D341Med (cell line): ENCODE measurements around the gene MINAR2.

Experiments
- DNase-seq: peaks from one replicate; pipeline ENCODE4 v3.0.0; 2012; ENCODE audit warnings: low spot score

The MINAR2 gene, protein sequence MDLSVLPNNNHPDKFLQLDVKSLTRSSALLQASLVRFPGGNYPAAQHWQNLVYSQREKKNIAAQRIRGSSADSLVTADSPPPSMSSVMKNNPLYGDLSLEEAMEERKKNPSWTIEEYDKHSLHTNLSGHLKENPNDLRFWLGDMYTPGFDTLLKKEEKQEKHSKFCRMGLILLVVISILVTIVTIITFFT

GRCh38 chr5:129747572-129748407 lies at the start of gene MINAR2:
Gene MINAR2 (plus strand): TSS chr5:129748094. CDS start chr5:129748191, 97 bp downstream.
- DNase-seq = no peak

- no peak for DNase-seq
Observed at GRCh38 chr5:129698661-129699060, 49.2 kb upstream of the MINAR2 start.

DNA sequence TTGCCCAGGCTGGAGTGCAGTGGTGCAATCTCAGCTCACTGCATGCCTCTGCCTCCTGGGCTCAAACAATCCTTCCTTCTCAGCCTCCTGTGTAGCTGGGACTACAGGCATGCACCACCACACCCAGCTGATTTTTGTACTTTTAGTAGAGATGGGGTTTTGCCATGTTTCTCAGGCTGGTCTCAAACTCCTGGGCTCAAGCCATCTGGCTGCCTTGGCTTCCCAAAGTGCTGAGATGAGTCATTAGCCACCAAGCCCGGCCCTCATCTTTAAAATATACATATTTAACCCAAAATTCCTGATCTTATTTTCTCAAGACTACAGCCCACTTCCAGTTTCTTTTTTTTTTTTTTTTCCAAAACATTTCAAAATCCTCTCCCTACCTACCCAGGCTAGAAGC lies 31.7 kb upstream of the MINAR2 start:
- DNase-seq = no peak

DNA sequence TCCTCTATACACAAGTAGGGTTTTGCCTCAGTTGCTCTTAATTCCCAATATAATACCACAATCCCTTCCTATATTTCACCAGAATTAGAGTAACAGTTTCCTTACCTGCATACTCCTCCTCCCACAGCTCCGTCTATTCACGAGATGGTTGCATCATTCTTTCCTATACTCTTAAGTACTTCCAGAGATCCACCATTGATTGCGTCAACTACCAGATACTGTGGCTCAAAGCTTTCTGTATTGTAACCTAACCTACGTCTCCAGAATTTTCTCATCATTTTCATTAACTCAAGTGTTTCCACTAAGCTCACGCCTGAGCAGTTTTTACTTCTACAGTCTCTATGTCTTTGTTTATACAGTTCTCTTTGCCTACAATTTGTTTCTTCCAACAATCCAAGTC lies 31.2 kb upstream of the MINAR2 start:
- DNase-seq = no peak

DNA sequence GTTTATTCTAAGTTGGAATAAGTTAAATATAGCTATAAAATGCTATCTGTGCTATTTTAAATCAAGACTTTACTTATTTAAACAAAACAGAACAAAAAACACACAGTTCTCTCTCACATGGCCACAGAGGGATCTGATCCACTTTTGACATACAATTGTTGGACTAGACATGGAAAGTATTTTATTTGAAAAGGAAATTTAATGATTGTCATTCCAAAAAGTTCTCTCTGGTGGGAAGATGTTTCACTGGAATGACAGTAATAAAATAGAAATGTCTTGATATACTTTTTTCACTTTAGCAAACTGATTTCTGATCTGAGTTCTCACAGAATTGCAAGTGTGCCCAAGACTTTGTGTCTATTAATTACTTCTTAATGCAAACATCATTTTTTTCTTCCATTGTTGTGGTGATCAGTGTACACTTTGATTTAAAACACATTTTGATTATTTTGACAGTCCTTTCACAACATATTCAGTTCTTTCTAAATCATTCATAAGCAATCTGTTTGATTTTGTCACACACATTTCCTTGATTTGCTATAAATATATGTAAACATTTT lies 30.1 kb upstream of the MINAR2 start:
- DNase-seq = no peak

DNA sequence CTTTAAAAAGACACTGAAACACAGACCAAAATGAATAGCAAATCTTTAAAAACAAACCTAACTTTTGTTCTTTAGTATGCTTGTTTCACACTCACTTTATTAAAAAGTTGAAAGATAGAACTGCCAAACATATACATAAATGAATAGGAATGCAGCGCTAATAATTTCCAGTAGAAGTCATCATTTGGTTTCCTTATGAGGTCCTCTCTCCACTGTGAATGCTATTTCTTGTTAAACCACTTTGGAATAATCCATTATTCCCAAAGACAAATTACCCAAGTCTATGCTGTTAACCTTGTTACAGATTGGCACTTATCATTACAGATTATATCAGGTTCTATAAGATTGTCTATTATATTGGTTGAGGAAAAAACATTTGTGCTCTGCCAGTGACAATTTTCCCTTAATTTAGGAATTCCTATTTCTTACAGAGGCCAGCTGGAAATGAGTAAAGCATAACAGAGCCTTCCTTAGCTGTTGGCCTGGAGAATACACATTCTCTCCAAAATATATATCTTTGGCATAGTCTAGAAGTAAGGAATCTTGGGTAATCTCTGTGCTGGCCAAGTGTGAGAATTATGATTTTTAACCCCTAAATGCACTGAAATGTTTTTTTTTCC lies 29.3 kb upstream of the MINAR2 start:
- no peak for DNase-seq

GRCh38 chr5:129724222-129724621 lies 23.7 kb upstream of the MINAR2 start:
- no peak for DNase-seq

DNA sequence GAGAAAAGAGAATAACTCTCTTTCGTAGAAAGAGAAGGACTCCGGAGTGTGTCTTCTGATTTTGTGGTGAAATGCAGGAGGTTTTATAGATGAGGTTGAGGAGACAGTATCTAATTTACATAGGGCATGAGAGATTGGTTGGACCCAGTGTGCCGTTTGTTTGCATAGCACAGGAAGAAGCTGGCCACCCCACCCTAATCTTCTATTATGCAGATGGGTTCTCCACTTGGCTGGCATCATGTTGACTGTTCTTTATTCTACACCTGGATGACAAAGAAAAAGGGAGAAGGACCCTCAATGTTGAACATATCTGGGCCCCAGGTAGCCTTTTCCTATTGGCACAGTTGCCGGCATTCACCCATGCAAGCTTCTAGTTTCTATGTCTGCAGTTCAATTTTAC lies 23.2 kb upstream of the MINAR2 start:
- no peak for DNase-seq

DNA sequence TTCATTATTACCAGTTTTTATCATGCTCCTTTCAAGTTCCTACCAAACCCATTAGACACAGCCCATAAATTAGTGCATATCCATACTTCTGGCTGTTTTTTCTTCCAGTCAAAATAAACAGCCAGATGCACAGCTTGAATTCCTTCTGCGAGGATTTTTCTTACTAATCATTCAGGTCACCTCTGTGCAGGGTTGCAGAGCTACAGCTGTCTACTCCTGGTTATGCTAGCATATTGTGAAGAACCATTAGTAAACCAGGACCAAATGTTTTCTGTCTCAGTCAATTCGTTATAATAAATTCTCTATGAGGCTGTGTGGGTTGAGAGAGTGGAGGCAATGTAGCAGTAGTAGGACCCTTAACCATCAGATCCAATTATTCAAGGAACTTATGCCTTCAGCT lies 8.1 kb upstream of the MINAR2 start:
- DNase-seq = no peak

- DNase-seq = no peak
Observed at GRCh38 chr5:129743541-129744187, 4.2 kb upstream of the MINAR2 start.

GRCh38 chr5:129745997-129746396 lies 1.9 kb upstream of the MINAR2 start:
- DNase-seq = no peak

DNA sequence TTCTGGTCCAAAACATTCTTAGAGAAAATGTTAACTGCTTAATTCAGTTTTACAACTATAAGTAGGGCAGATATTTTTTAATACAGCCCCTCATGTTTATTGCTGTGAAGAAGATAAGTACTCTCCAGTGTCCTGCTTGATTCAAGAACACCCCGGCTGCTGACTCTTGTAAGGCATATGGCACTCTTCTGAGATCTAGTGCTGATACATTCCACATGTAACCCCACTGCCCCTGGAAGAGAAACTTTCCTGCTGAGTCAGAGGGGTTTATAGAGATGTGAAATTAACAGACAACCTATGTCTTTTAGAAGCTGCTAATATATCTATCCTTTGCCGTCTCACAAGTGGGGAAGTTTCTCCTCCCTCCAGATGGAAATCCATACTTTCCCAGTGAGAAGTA lies 1.0 kb upstream of the MINAR2 start:
- no peak for DNase-seq

DNA sequence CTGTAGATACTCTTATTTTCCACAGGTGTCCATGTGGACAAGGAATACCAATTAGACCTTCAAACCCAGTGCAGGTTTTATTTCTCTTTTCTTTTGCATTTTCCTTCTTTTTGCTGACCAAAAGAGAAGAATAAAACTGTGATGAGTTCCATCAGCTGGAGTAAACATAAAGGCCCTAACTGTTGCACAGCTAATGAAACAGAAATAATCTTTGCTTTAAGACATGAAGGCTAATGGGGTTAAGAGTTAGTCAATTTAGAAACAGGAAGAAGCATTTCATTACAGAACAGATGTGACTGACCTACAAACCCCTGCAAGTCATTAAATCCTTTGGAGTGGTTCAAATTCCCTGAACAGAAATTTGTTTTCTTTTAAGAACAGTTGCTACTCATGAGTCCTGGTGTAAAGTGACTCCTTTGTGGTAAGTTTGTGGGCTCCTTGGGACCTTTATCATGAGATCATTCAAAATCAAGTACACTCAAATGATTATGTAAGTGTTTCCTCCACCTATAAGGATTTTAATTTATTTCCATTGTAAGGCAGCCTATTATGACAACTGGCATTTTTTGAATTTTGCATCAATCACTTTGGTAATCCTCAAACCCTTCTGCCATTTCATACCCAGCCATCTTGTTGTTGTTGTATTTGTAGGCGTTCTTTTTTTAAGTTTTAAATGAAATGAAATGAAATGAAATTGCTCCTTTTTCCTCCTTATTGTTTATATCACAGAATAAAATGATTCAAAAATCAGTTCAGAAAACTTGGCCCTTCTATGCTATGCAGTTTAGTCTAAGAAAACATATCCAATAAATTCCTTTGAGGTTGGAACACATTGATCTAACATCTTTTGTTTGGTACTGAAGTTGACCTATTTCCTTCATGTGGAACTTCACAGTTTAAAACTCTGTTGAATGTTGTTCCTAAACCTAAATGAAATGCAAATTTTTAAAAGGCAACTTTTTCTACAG lies 1.3 kb downstream of the MINAR2 start:
- DNase-seq = no peak

DNA sequence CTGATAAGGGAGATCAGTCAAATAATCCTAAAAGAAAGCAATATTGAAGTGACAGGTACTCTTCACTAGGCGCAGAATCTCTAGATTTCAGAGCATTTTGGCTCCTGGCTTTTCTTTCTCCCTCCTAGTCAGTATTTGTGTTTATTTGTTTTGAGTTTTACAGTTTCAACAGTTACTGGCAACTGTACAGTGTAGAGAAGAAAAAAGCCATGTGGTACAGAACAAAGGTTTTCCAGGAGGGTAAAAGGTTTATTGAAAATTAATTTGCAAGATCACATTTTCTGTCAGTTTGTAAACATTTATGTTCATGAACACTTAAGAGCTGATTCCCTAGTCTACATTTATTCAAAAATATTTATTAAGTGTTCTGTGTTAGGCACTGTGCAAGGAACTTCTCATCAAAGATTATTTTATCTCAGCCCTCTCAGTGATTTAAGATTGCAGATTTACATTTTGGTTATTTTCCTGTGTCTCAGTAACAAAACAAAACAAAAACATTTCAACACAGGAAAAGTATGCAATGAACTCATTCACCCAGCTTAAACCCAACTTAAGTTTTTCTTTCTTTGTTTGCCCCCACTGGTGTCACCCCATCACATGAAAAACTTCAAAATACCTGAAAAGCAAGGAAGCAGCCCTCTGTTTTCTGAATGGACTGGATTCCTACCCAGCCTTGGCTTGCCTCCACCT lies 12.9 kb downstream of the MINAR2 start:
- no peak for DNase-seq

DNA sequence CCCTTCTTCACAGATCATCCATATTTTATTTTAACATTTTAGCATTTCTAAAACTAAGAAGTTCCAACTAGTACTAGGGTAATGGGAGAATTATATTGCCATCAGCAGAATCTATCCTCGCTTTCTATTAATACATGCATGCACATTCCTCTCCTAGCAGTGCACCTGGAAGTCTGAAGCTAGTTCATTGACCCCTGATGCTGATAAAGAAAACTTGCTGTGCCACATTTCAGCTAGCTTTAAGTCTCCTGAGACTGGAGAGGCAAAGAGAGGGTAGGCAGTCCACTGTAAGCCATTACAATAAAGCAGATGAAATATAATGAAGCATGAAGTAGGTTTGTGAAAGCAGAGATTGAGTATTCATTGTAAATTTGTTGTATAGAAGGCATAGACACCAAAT lies 15.8 kb downstream of the MINAR2 start:
- no peak for DNase-seq

GRCh38 chr5:129766798-129767197 lies 18.9 kb downstream of the MINAR2 start:
- DNase-seq = no peak

- DNase-seq = peak; percentile 67
Observed at GRCh38 chr5:129767927-129768380, 20.1 kb downstream of the MINAR2 start.

GRCh38 chr5:129768735-129769134 lies 20.8 kb downstream of the MINAR2 start:
- no peak for DNase-seq

DNA sequence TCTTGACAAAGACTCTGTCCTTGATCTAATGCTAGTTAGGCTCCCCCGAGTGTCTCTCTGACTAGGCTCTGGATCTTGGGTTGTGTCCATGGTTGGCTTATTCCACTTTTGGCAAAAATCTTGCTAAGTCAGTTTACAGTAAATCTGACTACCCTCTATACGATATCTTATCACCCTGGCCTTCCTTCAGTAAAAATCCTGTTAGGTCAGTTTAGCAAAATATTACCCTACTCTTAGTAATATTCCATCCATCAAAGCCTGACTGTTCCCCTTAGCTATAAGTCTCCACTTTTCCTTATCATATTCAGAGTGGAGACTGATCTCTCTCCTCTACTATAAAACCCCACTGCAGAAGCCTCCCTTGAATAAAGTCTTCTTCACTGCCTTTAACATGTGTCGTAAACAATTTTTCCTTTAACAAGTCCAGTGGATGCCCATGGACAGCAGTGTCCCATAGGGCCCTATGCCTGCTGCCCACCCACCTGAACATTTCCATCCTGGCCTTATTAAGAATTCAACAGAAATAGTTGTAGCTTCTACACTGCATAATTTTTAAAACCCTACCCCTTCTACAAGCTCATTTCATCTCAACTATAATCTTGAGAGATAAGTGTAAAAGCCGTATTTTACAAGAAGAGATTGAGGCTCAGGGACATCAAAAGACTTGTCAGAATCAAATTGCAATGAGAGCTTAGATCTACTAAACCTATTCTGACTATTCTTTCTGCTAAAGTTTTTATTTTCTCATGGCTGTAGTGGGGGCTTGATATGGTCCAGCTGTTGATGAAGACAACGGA lies 22.3 kb downstream of the MINAR2 start:
- DNase-seq = no peak
